Measurements from ENCODE around the gene GRID2. TPM values are rescaled to one million over a fixed set of nuclear protein-coding genes. Genes with fewer than 3 reads are reported as not detected.

Gene GRID2
- polyA plus RNA-seq, 1 of the 3 experiments (the other 2 are of a cell fraction) = not detected

GRCh38 chr4:92814677-92815076, 510.9 kb downstream of the GRID2 start:
- TF ChIP-seq ELF1 (IDR thresholded peaks at IDR 0.05) (no peak), NRF1 (IDR thresholded peaks at IDR 0.05; ENCODE audit: low read depth, low read length) (no peak), MXI1 (IDR thresholded peaks at IDR 0.05; ENCODE audit: low read depth, low read length) (no peak), TCF12 (IDR thresholded peaks at IDR 0.05) (no peak), FOSL2 (IDR thresholded peaks at IDR 0.05; ENCODE audit: borderline replicate concordance, low read depth) (no peak), RXRA (IDR thresholded peaks at IDR 0.05; ENCODE audit: borderline replicate concordance, low read depth) (no peak), EP300 (IDR thresholded peaks at IDR 0.05; ENCODE audit: borderline replicate concordance in 1 of 2, low read depth in 1 of 2, low read length in 1 of 2) (no peak), RAD21 (IDR thresholded peaks at IDR 0.05; ENCODE audit: low read length) (no peak), RCOR1 (IDR thresholded peaks at IDR 0.05; ENCODE audit: low read length) (no peak), RFX5 (IDR thresholded peaks at IDR 0.05; ENCODE audit: low read length) (no peak), POLR2AphosphoS5 (IDR thresholded peaks at IDR 0.05; ENCODE audit: low read depth, low read length) (no peak), USF2 (IDR thresholded peaks at IDR 0.05; ENCODE audit: borderline replicate concordance, low read depth, low read length) (no peak), MAX (IDR thresholded peaks at IDR 0.05; ENCODE audit: low read depth) (no peak), MEF2A (IDR thresholded peaks at IDR 0.05; ENCODE audit: borderline replicate concordance, low read depth) (no peak), PBX3 (IDR thresholded peaks at IDR 0.05) (no peak), JUND (IDR thresholded peaks at IDR 0.05) (no peak), FOXM1 (IDR thresholded peaks at IDR 0.05; ENCODE audit: low read depth) (no peak), SMC3 (IDR thresholded peaks at IDR 0.05; ENCODE audit: low read depth, low read length) (no peak)
- Histone ChIP-seq H3F3A (replicated peaks; ENCODE audit: insufficient read depth) (no peaks in the 10 kb centered on the region), H3K9me3 (no peaks in the 10 kb centered on the region), H3K4me1 (ENCODE audit: control insufficient read depth in 1 of 2, insufficient read depth in 2 of 2, low read depth in 1 of 2, low read length in 1 of 2) (no peaks in the 10 kb centered on the region), H3K27me3 (ENCODE audit: insufficient read depth) (no peaks in the 10 kb centered on the region), H3K9ac (no peak overlapping the region), H3K79me2 (ENCODE audit: insufficient read depth) (no peaks in the 10 kb centered on the region), H3K27ac (ENCODE audit: low read depth in 2 of 2, low read length in 1 of 2) (no peak overlapping the region), H3K4me3 (ENCODE audit: low read depth in 2 of 2, low read length in 1 of 2) (no peak overlapping the region), H4K20me1 (ENCODE audit: insufficient read depth) (no peaks in the 10 kb centered on the region), H2AFZ (ENCODE audit: low read depth) (no peak overlapping the region), H3K9me2 (no peaks in the 10 kb centered on the region), H3K4me2 (no peak overlapping the region), H3K36me3 (replicated peaks in 1 of 2; ENCODE audit: control insufficient read depth in 1 of 2, insufficient read depth in 2 of 2, low read length in 1 of 2) (no peaks in the 10 kb centered on the region)
- WGBS (ENCODE audit: low lambda C conversion rate) = 79% methylated on average over 1 of the region's 1 CpG
- ChIA-PET POLR2A (no interaction called here), CTCF (no interaction called here)
- DNase-seq = no peak

DNA sequence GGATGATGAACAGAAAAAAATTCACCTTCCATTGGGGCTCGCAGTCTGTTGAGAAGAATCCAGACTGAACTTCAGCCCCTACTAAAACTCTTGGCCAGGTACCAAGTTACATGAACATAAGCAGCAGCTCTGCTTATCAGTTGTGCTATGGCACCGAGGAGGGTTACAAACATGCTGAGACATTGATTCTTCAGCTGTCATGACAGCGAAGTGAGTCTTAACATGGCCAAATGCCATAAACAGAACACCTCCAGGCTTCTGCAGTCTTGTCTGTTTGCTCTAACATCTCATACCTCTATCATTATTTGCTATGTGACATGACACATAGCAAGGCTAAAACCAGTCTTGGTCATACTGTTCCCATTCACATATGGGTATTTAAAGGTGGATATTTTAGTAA, 521.5 kb downstream of the GRID2 start:
- Histone ChIP-seq H3K4me1 (ENCODE audit: control insufficient read depth in 1 of 2, insufficient read depth in 2 of 2, low read depth in 1 of 2, low read length in 1 of 2) (no peaks in the 10 kb centered on the region), H3K79me2 (ENCODE audit: insufficient read depth) (no peaks in the 10 kb centered on the region), H3K27me3 (ENCODE audit: insufficient read depth) (no peaks in the 10 kb centered on the region), H3K9me2 (no peaks in the 10 kb centered on the region), H3K9me3 (no peaks in the 10 kb centered on the region), H3K4me3 (ENCODE audit: low read depth in 2 of 2, low read length in 1 of 2) (no peak overlapping the region), H4K20me1 (ENCODE audit: insufficient read depth) (no peaks in the 10 kb centered on the region), H3F3A (replicated peaks; ENCODE audit: insufficient read depth) (no peaks in the 10 kb centered on the region), H3K27ac (ENCODE audit: low read depth in 2 of 2, low read length in 1 of 2) (no peak overlapping the region), H3K36me3 (replicated peaks in 1 of 2; ENCODE audit: control insufficient read depth in 1 of 2, insufficient read depth in 2 of 2, low read length in 1 of 2) (no peaks in the 10 kb centered on the region), H3K9ac (no peak overlapping the region), H3K4me2 (no peak overlapping the region), H2AFZ (ENCODE audit: low read depth) (no peak overlapping the region)
- no peak for TF ChIP-seq RAD21 (IDR thresholded peaks at IDR 0.05; ENCODE audit: low read length)
- TF ChIP-seq FOXJ3 (CRISPR knock-in tag; IDR thresholded peaks at IDR 0.05) = no peak
- TF ChIP-seq FOSL2 (IDR thresholded peaks at IDR 0.05; ENCODE audit: borderline replicate concordance, low read depth) = no peak
- no peak for TF ChIP-seq TEAD4 (IDR thresholded peaks at IDR 0.05; ENCODE audit: borderline replicate concordance, insufficient read depth)
- ChIA-PET CTCF (no interaction called here), POLR2A (no interaction called here)
- 65% methylated on average over 3 of the region's 3 CpGs for WGBS (ENCODE audit: low lambda C conversion rate)
- DNase-seq = no peak

Data from SK-N-SH (cell line).